Measurements from ENCODE around the gene F10.

Gene F10

DNA sequence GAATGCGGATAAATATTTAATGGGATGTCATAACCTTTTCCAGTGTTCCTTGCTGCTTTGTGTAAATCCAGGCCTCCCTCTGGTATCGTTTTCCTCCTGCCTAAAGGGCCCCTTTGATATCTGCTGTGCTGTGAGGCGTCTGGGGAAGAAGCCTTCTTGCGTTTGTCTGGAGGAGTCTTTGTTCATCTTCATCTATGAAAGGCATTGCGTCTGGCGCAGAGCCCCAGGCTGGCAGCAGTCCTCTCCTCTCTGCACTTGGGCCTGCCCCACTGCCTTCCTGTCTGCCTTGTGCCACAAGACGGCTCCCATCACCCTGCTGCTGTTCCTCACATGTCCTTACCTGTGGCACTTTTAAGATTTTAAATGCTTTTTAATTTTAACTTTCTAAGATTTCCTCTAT is 45.6 kb downstream of the F10 start:
- Mint-ChIP-seq H3K4me1 (peaks cover 2% of the 10 kb centered on the region), H3K27me3 (peaks cover 6% of the 10 kb centered on the region), H3K27ac (no peak overlapping the region), H3K9me3 (peaks cover 6% of the 10 kb centered on the region), H3K36me3 (peaks cover 49% of the 10 kb centered on the region), H3K4me3 (no peak overlapping the region)
- no peak for ATAC-seq

DNA sequence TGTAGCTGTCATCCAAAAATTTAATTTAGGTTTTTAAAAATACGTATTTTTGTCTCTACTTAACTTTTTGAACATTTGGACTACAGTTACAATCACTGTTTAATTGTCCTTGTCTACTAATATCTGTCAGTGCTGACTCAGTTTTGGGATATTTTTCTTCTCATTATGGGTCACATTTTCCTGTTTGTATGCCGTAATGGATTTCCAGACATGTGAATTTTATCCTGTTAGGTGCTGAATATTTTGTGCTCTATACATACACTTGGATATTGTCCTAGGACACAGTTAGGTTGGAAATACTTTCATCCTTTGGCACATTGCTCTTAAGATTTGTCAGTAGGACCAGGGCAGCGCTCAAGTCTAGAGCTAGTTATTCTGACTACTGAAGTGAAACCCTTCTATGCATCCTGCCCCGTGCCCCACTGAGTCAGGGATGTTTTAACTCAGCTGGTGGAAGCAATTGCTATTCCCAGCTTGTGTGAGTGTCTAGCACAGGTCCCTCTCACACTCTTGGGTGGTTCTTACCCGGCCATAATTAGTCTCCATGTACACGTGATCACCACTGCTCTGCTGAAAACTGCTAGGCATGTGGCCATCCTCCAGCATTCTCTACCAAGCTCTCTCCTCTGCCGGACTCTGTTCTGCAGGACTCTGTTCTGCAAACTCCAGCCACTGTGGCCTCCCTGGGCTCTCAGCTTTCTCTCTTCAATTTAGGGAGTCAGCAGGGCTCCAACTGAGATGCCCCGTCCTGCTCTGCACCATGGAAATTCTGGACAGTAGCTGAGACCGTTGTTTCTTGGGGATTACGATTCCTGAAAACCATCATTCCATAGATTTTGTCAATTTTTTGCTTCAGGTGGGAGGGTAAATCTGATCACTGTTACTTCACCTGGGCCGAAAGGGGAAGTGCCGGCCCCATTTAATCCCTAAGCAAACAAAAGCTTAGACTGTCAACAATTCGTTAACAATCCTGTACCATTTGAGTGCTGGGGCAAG is 47.0 kb downstream of the F10 start:
- Mint-ChIP-seq H3K9me3 (peaks cover 6% of the 10 kb centered on the region), H3K36me3 (peaks cover 50% of the 10 kb centered on the region)

DNA sequence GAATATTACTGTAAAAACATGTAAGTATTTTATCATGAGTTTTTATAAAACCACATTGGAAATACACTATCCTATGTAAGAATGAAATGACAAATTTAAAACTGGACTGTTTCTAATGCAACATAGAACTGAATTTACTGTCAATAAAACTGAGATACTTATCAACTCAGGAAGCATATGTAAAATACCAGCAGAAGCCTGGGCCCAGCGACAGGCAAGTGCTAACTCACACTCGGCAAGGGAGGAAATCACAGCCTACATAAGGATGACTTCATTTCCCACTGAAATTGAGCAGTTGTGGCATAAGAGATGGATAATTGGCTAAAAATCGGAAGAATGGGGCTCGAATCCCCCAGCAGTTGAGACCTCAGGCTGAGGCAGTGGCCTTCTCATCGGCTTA is 47.9 kb downstream of the F10 start:
- H3K27me3 Mint-ChIP-seq = no peaks in the 10 kb centered on the region
- ATAC-seq = no peak
- H3K27ac Mint-ChIP-seq = no peak overlapping the region
- H3K4me1 Mint-ChIP-seq = no peaks in the 10 kb centered on the region
- no peak overlapping the region for H3K4me3 Mint-ChIP-seq
- H3K9me3 Mint-ChIP-seq = peaks cover 6% of the 10 kb centered on the region
- H3K36me3 Mint-ChIP-seq = peaks cover 59% of the 10 kb centered on the region

More for the DNA sequence above, 47.0 kb downstream of the F10 start:
- Mint-ChIP-seq H3K4me3 (no peak overlapping the region), H3K27ac (no peak overlapping the region), H3K4me1 (no peaks in the 10 kb centered on the region), H3K27me3 (no peaks in the 10 kb centered on the region)
- ATAC-seq = no peak

DNA sequence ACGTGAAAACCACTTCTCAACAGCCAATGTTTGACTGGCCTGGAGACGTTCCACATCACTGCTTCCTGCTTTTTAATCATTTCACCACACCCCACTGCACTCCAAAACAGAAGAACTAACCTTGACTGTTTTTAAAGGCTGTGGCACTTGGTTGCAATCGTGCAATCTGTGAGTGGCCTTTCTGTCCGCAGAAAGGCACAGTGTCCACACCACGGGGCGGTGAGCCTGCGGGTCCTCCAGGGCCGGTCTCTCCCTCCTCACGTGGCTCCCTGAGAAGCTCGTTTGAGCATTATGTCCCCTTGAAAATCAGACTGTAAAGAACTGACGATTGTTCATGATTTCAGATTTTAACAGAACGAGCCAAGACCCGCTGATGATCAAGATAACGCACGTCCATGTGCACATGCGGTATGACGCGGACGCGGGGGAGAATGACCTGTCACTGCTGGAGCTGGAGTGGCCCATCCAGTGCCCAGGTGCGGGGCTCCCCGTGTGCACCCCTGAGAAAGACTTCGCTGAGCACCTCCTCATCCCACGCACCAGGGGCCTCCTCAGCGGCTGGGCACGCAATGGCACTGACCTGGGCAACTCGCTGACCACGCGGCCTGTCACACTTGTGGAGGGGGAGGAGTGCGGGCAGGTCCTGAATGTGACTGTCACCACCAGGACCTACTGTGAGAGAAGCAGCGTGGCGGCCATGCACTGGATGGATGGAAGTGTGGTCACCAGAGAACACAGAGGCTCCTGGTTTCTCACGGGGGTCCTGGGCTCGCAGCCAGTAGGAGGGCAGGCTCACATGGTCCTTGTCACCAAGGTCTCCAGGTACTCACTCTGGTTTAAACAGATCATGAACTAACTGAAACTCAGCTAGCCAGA is 48.9 kb downstream of the F10 start:
- no peaks in the 10 kb centered on the region for H3K27me3 Mint-ChIP-seq
- H3K36me3 Mint-ChIP-seq = peaks cover 69% of the 10 kb centered on the region
- H3K4me1 Mint-ChIP-seq = peaks cover 6% of the 10 kb centered on the region
- no peak for ATAC-seq
- peaks cover 9% of the 10 kb centered on the region for H3K9me3 Mint-ChIP-seq
- H3K27ac Mint-ChIP-seq = no peak overlapping the region
- no peak overlapping the region for H3K4me3 Mint-ChIP-seq

DNA sequence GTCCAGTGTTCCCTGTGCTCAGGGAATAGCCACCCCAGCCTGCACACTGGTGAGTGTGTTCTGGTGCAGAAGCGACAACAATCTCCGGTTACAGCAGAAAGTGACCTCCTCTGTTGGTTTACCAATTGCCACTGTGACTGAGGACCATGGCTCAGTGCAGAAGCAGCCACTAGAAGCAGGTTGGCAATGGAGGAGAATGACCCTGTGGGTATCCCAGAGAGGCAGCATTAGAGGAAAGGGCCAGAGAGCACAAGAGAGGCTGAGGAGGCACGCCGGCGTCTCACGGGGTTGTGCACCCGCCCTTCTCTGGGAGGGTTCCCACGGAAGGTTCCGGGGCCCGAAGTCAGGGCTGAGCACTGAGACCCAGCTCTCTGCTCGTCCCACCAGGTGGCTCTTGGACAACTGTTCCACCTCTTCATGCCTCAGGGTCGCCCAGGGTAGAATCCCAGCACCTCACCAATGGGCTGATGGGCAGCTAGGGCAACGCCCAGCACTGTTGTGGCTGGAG is 49.9 kb downstream of the F10 start:
- no peak overlapping the region for H3K4me3 Mint-ChIP-seq
- H3K9me3 Mint-ChIP-seq = peaks cover 9% of the 10 kb centered on the region
- ATAC-seq = no peak
- H3K36me3 Mint-ChIP-seq = peaks cover 72% of the 10 kb centered on the region
- H3K27ac Mint-ChIP-seq = no peak overlapping the region
- H3K4me1 Mint-ChIP-seq = peaks cover 7% of the 10 kb centered on the region
- no peaks in the 10 kb centered on the region for H3K27me3 Mint-ChIP-seq

DNA sequence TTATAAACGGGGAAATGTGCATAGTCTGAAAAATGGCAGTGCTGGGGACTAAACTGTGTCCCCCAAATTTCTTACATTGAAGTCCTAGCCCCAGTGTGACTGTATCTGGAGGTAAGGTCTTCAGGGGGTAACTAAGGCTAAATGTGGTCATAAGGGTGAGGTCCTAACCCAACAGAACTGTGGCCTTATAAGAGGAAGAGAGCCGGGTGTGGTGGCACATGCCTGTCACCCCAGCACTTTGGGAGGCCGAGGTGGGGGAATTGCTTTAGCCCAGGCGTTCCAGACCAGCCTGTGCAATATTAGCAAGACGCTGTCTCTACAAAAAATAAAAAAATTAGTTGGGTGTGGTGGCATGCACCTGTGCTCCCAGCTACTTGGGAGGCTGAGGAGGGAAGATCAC is 53.7 kb downstream of the F10 start:
- peak overlapping the region; percentile 87 for H3K27ac Mint-ChIP-seq
- no peak overlapping the region for H3K4me3 Mint-ChIP-seq
- peaks cover 7% of the 10 kb centered on the region for H3K4me1 Mint-ChIP-seq
- peaks cover 3% of the 10 kb centered on the region for H3K9me3 Mint-ChIP-seq
- peaks cover 69% of the 10 kb centered on the region for H3K36me3 Mint-ChIP-seq
- H3K27me3 Mint-ChIP-seq = no peaks in the 10 kb centered on the region
- ATAC-seq = no peak

DNA sequence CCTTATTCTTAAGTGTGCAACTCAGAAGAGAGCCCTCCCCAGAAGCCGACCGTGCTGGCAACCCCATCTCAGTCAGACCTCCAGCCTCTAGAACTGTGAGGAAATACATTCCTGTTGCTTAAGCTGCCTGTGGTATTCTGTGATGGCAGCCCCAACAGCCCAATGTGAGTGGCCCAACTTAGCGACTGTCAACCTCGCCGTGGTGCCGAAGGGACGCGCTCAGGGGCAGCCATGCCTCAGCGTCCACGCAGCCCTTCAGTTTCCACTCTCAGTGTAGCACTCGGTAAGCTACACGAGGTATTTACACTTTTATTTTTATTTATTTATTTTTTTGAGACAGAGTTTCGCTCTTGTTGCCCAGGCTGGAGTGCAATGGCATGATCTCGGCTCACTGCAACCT is 54.2 kb downstream of the F10 start:
- peaks cover 68% of the 10 kb centered on the region for H3K36me3 Mint-ChIP-seq
- H3K9me3 Mint-ChIP-seq = peaks cover 3% of the 10 kb centered on the region
- H3K4me1 Mint-ChIP-seq = peaks cover 7% of the 10 kb centered on the region
- ATAC-seq = no peak
- no peaks in the 10 kb centered on the region for H3K27me3 Mint-ChIP-seq
- peak overlapping the region; percentile 87 for H3K27ac Mint-ChIP-seq
- H3K4me3 Mint-ChIP-seq = no peak overlapping the region

DNA sequence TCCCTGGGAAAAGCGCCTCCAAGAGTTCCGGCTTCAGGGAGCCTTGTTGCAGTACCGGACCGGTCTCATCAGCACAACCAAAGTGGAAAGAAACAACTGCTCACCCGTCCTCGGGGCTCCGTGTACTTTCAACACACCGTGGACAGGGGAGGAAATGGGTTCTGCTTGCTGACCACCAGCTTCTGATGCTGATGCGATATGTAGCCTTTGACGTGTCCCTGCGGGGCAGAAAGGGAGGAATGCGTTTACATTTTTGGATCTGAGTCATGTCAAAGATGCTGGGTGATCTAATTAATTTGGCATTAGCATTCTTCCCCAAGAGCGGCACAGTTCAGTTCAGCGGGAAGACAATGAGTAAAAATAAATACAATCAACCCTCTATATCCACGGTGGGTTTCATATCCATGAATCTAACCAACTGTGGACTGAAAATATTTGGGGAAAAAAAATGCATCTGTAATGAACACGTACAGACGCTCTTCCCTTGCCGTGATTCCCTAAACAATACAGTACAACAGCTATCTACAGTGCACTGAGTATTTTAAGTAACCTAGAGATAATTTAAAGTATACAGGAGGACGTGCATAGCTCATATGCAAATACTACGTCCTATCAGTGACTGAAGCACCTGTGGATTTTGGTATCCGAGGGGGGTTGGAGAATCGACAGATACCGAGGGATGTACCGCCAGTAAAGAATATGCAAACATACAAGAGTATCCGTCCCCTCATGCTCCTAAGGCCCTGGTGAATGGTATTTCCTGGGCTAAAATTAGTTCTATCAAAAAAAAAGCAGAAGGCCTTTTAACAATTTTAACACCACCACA is 55.7 kb downstream of the F10 start:
- peaks cover 3% of the 10 kb centered on the region for H3K9me3 Mint-ChIP-seq
- ATAC-seq = no peak
- peaks cover 64% of the 10 kb centered on the region for H3K36me3 Mint-ChIP-seq
- no peaks in the 10 kb centered on the region for H3K27me3 Mint-ChIP-seq
- H3K27ac Mint-ChIP-seq = no peak overlapping the region
- H3K4me3 Mint-ChIP-seq = no peak overlapping the region
- H3K4me1 Mint-ChIP-seq = peaks cover 7% of the 10 kb centered on the region

DNA sequence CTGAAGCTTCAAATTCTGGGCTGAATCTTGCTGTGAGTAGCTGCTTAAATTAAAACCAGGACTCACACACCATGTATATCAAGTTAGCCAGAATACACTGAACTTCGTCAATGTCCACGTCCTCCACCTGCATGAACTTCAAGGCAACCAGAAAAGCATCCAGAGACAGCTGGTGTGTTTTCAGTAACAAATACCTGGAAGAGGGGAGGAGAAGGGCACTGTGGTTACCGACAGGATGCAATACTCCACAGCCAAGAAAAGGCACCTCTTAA is 56.2 kb downstream of the F10 start:
- Mint-ChIP-seq H3K4me1 (peaks cover 7% of the 10 kb centered on the region), H3K27me3 (no peaks in the 10 kb centered on the region), H3K4me3 (no peak overlapping the region), H3K36me3 (peaks cover 68% of the 10 kb centered on the region), H3K27ac (no peak overlapping the region), H3K9me3 (peaks cover 3% of the 10 kb centered on the region)
- ATAC-seq = no peak

DNA sequence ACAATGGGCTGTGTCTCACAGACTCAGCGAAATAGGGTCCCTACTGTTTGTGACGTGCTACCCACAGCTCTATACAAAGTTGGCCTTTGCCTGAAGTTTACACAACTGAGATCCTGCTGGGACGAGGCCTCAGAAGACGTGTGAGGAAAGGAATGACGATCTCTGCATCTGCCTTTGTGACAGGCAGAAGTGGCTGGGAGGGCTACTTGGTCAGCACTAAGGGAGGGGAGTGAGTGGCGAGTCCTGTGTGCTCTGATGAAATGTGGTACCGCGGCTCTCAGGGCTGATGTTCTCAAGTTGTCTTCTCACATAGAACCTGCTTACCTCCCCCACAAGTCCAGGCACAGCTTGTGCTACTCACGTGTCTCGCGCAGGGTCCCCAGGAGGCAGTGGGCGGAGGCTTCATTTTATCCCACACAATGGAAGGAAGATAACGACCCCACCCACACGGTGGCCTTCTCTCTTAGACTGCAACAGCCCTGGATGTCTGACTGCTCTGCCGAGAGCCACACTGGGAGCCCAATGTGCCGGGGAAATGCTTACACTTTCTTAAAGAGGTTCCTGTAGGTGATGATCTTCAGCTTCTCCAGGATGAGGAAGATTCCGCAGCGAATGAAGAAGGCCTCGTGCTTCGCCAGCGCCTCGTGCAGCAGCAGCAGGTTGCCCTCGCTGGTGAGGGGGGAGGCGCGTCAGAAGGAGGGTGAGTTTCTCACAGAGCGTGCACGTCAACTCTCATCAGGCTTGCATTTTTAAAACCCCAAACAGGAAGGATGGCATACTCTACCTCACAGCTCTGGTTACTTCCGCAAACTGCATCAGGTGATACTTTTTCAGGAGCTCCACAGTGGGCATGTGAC is 57.0 kb downstream of the F10 start:
- Mint-ChIP-seq H3K4me1 (peaks cover 7% of the 10 kb centered on the region), H3K27me3 (no peaks in the 10 kb centered on the region), H3K36me3 (peaks cover 68% of the 10 kb centered on the region), H3K9me3 (peaks cover 3% of the 10 kb centered on the region), H3K27ac (no peak overlapping the region), H3K4me3 (no peak overlapping the region)
- ATAC-seq = no peak

DNA sequence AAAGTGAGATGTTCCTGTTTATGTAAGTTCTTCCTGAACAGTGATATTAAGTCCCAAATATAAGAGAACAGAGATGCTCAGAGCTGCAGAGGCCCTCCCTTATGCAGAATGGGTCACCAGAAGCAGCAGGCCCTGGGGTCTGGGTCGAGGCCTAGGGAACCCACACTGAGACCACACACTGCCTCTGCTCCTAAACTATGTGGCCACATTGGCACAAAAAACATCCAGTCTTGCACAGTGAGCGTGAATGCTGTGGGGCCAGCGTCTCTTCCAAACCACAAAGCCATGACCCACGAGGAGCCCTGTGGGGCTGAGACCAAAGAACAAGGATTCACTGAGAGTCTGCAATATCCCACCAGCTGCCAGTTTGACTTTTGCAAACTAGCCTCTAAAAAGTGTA is 59.4 kb downstream of the F10 start:
- peaks cover 60% of the 10 kb centered on the region for H3K36me3 Mint-ChIP-seq

DNA sequence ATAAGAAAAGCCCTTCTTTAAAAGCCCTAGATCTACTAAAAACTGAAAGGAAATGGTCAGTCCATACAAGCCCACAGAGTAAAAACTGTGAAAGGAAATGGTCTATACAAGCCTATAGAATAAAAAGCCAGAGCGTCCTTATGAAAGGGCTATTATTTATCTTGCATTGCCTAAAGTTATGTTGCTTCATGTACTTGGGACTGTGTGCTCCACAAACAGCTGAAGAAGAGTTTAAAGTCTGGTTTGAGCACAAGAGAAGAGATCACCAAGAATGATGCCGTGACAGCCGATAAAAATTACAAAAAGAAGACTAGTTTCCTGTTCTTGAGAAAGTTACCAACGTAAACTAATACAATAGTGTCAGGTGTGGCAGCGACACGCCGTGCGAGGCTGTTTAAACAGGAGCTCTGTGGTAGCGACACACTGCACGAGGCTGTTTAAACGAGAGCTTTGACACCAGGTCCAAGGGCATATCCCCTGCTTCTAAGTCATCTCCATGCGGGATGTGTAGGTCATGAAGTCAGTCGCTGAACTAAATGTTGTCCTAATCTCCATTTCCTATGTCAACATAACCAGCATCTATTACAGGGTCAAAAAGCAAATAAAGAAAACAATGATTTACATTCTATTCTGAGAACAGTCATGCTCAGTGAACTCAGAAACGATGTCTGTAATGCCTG is 61.0 kb downstream of the F10 start:
- H3K27me3 Mint-ChIP-seq = no peaks in the 10 kb centered on the region
- no peaks in the 10 kb centered on the region for H3K9me3 Mint-ChIP-seq
- no peak for ATAC-seq
- no peak overlapping the region for H3K4me3 Mint-ChIP-seq
- peaks cover 67% of the 10 kb centered on the region for H3K36me3 Mint-ChIP-seq
- H3K4me1 Mint-ChIP-seq = peaks cover 12% of the 10 kb centered on the region
- H3K27ac Mint-ChIP-seq = no peak overlapping the region

More for the DNA sequence above, 59.4 kb downstream of the F10 start:
- Mint-ChIP-seq H3K4me3 (no peak overlapping the region), H3K9me3 (no peaks in the 10 kb centered on the region), H3K27ac (no peak overlapping the region), H3K27me3 (no peaks in the 10 kb centered on the region), H3K4me1 (peaks cover 12% of the 10 kb centered on the region)
- ATAC-seq = no peak

DNA sequence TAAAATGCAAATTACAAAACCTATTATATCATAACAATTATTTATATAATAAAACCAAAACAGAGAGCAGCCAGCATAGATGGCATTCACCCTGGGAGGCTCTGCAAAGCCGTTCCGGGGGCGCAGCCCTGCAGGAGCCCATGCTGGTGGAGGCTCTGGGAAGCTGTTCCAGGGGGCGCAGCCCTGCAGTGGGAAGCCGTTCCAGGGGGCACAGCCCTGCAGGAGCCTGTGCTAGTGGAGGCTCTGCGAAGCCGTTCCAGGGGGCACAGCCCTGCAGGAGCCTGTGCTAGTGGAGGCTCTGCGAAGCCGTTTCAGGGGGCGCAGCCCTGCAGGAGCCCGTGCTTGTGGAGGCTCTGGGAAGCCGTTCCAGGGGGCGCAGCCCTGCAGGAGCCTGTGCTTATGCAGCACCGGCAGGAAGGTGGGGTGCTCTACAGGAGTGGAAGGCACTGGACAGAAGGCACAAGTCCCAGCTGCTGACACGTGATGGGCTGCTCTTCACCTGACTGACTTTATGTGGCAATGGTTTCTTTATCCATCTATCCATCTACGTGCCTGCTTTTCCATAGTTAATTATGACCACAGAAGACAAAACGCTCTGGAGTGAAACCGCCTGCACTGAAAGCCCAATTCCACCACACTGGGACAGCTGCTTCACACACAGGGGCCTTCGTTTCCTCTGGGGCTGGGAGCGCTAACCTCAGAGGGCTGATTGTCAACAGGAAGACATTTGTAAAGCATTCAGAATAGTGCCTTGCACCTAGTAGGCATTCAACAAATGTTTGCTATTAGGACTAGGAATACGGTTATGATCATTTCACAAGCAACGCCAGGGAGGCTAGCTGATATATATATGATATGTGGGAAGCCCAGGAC is 62.2 kb downstream of the F10 start:
- no peak overlapping the region for H3K27ac Mint-ChIP-seq
- no peaks in the 10 kb centered on the region for H3K9me3 Mint-ChIP-seq
- no peak overlapping the region for H3K4me3 Mint-ChIP-seq
- ATAC-seq = no peak
- peaks cover 12% of the 10 kb centered on the region for H3K4me1 Mint-ChIP-seq
- no peaks in the 10 kb centered on the region for H3K27me3 Mint-ChIP-seq
- peaks cover 71% of the 10 kb centered on the region for H3K36me3 Mint-ChIP-seq

Data from stimulated activated memory B cell treated with anti-CD40 and anti-IgM and Interleukin-4, amounts not matched to agents 10 μg/mL and 1 μg/mL and 100 μg/mL, for 72 hours (primary cell).